HEK293 (cell line): ENCODE results near the gene CCR6.

Experiments used
- CTCF ChIA-PET: fragments of 350-600 bp; formaldehyde crosslinking; extraction: SDS; loops from one replicate; lab custom pipeline; 2021; ENCODE audit warnings: antibody characterized with exemption; lab: Yijun Ruan, JAX
- POLR2A ChIA-PET: fragments of 300-600 bp; formaldehyde crosslinking; extraction: SDS; loops from one replicate; lab custom pipeline; 2020; ENCODE audit warnings: antibody characterized with exemption, inconsistent platforms; lab: Yijun Ruan, JAX
- H3K27ac ChIP-seq: fragments of 200-500 bp; sonication (Bioruptor generic); 2 replicates; pipeline ENCODE4 v1.5.1; 2014; ENCODE audit warnings: low read depth, low read length, control low read depth, inconsistent platforms; ENCODE audit errors: extremely low read depth
- H3K36me3 ChIP-seq, 2 experiments: fragments of 200-500 bp in 1 of 2; sonication (Bioruptor generic) in 1 of 2; 1 replicate in 1 of 2; 2 replicates in 1 of 2; pipeline ENCODE4 v1.5.1; 2014 to 2017; ENCODE audit warnings: inconsistent platforms in 2 of 2, low read length in 2 of 2; ENCODE audit not compliant: control insufficient read depth in 2 of 2, insufficient read depth in 1 of 2
- H3K4me1 ChIP-seq: fragments of 200-500 bp; sonication (Bioruptor generic); 2 replicates; pipeline ENCODE4 v1.5.1; 2014; ENCODE audit warnings: mild to moderate bottlenecking, low read length, inconsistent platforms; ENCODE audit not compliant: control insufficient read depth, insufficient read depth
- H3K4me3 ChIP-seq: 2 replicates; pipeline ENCODE4 v1.5.1; 2011; ENCODE audit warnings: low read depth, mild to moderate bottlenecking, control low read depth, low read length, moderate library complexity
- H3K9me3 ChIP-seq: fragments of 200-500 bp; sonication (Bioruptor generic); 2 replicates; pipeline ENCODE4 v1.5.1; 2014; ENCODE audit warnings: low read depth, low read length, inconsistent platforms; ENCODE audit not compliant: control insufficient read depth, insufficient read depth
- AEBP2 ChIP-seq: fragments of 450-650 bp; formaldehyde crosslinking; IDR thresholded peaks from 2 replicates; pipeline ENCODE4 v1.5.1; 2016; ENCODE audit warnings: missing biosample characterization, missing genetic modification characterization, borderline replicate concordance
- HOXC10 ChIP-seq: sonication (generic); formaldehyde crosslinking; IDR thresholded peaks from 2 replicates; pipeline ENCODE4 v1.8.1; 2023; ENCODE audit warnings: mild to moderate bottlenecking, missing genetic modification reagents
- KLF16 ChIP-seq: fragments of 450-650 bp; formaldehyde crosslinking; IDR thresholded peaks from 2 replicates; pipeline ENCODE4 v1.5.1; 2017; ENCODE audit warnings: missing biosample characterization, missing genetic modification characterization
- PRDM6 ChIP-seq: fragments of 450-650 bp; formaldehyde crosslinking; IDR thresholded peaks from 2 replicates; pipeline ENCODE4 v1.5.1; 2017; ENCODE audit warnings: missing biosample characterization, missing genetic modification characterization
- RBAK ChIP-seq: fragments of 450-650 bp; formaldehyde crosslinking; IDR thresholded peaks from 2 replicates; pipeline ENCODE4 v1.5.1; 2016; ENCODE audit warnings: missing biosample characterization, missing genetic modification characterization
- SCRT2 ChIP-seq: fragments of 450-650 bp; formaldehyde crosslinking; IDR thresholded peaks from 2 replicates; pipeline ENCODE4 v1.5.1; 2016; ENCODE audit warnings: missing biosample characterization, missing genetic modification characterization
- SP2 ChIP-seq: fragments of 450-650 bp; formaldehyde crosslinking; IDR thresholded peaks from 2 replicates; pipeline ENCODE4 v1.5.1; 2016; ENCODE audit warnings: missing biosample characterization, missing genetic modification characterization
- TCF7L2 ChIP-seq: IDR thresholded peaks from 2 replicates; pipeline ENCODE4 v1.6.1; 2011; ENCODE audit warnings: low read depth, mild to moderate bottlenecking, inconsistent platforms, low read length, moderate library complexity, borderline replicate concordance
- WT1 ChIP-seq: fragments of 450-650 bp; formaldehyde crosslinking; IDR thresholded peaks from 2 replicates; pipeline ENCODE4 v1.5.1; 2016; ENCODE audit warnings: missing biosample characterization, missing genetic modification characterization
- ZFP37 ChIP-seq: fragments of 450-650 bp; formaldehyde crosslinking; IDR thresholded peaks from 2 replicates; pipeline ENCODE4 v1.5.1; 2016; ENCODE audit warnings: missing biosample characterization, missing genetic modification characterization
- ZFP69B ChIP-seq: fragments of 450-650 bp; formaldehyde crosslinking; IDR thresholded peaks from 2 replicates; pipeline ENCODE4 v1.5.1; 2016; ENCODE audit warnings: missing biosample characterization, missing genetic modification characterization
- ZNF10 ChIP-seq: fragments of 450-650 bp; formaldehyde crosslinking; IDR thresholded peaks from 2 replicates; pipeline ENCODE4 v1.5.1; 2017; ENCODE audit warnings: missing biosample characterization, missing genetic modification characterization
- ZNF302 ChIP-seq: fragments of 450-650 bp; formaldehyde crosslinking; IDR thresholded peaks from 2 replicates; pipeline ENCODE4 v1.5.1; 2016; ENCODE audit warnings: missing biosample characterization, missing genetic modification characterization, low read depth
- ZNF341 ChIP-seq: fragments of 450-650 bp; formaldehyde crosslinking; IDR thresholded peaks from 2 replicates; pipeline ENCODE4; 2016; ENCODE audit warnings: low read depth, missing biosample characterization, missing genetic modification characterization
- ZNF37A ChIP-seq: fragments of 450-650 bp; IDR thresholded peaks from 2 replicates; pipeline ENCODE4 v1.5.1; 2018; ENCODE audit warnings: missing biosample characterization, missing genetic modification characterization
- ZNF433 ChIP-seq: fragments of 450-650 bp; formaldehyde crosslinking; IDR thresholded peaks from 2 replicates; pipeline ENCODE4 v1.5.1; 2016; ENCODE audit warnings: missing biosample characterization, missing genetic modification characterization, low read depth
- ZNF510 ChIP-seq: fragments of 450-650 bp; formaldehyde crosslinking; IDR thresholded peaks from 2 replicates; pipeline ENCODE4 v1.5.1; 2018; ENCODE audit warnings: mild to moderate bottlenecking, missing genetic modification characterization, missing biosample characterization; ENCODE audit not compliant: insufficient replicate concordance
- ZNF529 ChIP-seq: fragments of 450-650 bp; formaldehyde crosslinking; IDR thresholded peaks from 2 replicates; pipeline ENCODE4 v1.5.1; 2017; ENCODE audit warnings: missing genetic modification characterization, missing biosample characterization; ENCODE audit not compliant: insufficient replicate concordance
- ZNF629 ChIP-seq: fragments of 450-650 bp; formaldehyde crosslinking; IDR thresholded peaks from 2 replicates; pipeline ENCODE4 v1.5.1; 2017; ENCODE audit warnings: missing biosample characterization, missing genetic modification characterization

The CCR6 gene

DNA sequence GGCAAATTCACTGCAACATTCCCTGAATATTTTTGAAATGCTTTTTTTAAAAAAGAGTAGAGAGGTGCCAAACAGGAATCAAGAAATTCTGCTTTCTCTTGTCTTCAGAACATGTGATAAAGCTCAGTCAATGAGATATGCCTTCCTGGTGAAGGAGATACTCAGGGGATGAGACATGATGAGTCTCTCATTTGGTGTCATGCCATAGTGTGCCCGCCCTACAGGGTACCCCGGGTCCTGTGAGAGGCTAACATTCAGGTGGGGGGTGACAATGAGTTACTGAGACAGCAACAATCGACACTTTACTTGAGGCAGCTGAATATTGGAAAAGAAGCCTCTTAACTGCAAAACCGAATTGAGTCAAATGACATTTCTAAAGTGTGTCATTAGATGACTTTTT, 6.7 kb downstream of the CCR6 start:
- no peak for TF ChIP-seq ZFP37 (tag by site-specific recombination)
- no peak for TF ChIP-seq KLF16
- no peak for TF ChIP-seq ZNF302
- no peak for TF ChIP-seq ZNF529 (tag by site-specific recombination)
- no peak for TF ChIP-seq PRDM6 (tag by site-specific recombination)
- TF ChIP-seq RBAK (tag by site-specific recombination) = no peak
- no peak for TF ChIP-seq WT1 (tag by site-specific recombination)
- no peak for TF ChIP-seq ZNF629 (tag by site-specific recombination)
- no peak for TF ChIP-seq SP2 (tag by site-specific recombination)
- TF ChIP-seq ZFP69B (tag by site-specific recombination) = no peak
- no peak for TF ChIP-seq HOXC10 (CRISPR knock-in tag)
- TF ChIP-seq ZNF10 (tag by site-specific recombination) = no peak
- TF ChIP-seq SCRT2 (tag by site-specific recombination) = no peak
- no peak for TF ChIP-seq ZNF433 (tag by site-specific recombination)
- TF ChIP-seq ZNF37A (tag by site-specific recombination) = no peak
- CTCF ChIA-PET = interaction anchor here (0.6 to 1.8 kb wide), 7 partner anchors 10 to 729 kb away, joined by 3 to 6 read pairs (median 3); no protein-coding TSS in a partner anchor
- Histone ChIP-seq H3K27ac (no peak overlapping the region), H3K4me1 (no peaks in the 10 kb centered on the region), H3K9me3 (no peaks in the 10 kb centered on the region), H3K4me3 (no peak overlapping the region), H3K36me3 (no peaks in the 10 kb centered on the region)
- POLR2A ChIA-PET = interaction anchor here (1.4 kb wide), 1 partner anchor 131 kb away, joined by 3 read pairs; the partner anchor contains the start of gene CEP43

DNA sequence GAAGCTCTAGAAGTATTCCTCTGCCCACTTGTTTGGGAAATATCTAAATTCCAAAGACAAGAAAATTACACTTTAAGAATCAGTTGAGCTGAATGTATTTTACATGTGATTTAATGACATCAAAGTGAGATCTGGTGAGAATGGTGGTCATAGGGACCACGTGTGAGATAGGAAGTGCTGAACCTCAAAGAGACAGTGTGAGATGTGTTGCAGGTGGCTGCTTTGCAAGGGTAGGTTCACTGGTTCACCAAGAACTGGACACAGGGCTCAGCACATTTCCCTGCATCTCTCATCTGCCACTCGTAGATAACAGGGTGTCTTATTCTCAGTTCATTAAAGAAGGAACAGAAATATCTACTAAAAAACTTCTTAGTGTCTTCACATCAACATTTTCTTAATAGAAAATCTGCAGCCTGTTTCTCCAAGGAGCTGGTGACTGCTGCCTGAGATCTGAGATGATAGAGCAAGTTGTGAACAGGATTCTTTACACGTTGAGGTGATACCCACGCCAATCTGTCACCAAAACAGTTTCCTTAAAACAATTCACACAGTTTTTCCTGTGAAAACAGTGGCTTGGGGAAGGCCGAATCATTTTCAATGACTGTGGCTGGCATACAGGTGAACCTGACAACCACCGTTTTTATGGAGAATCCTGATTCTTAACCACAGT, 7.2 kb downstream of the CCR6 start:
- Histone ChIP-seq H3K4me3 (no peak overlapping the region), H3K9me3 (no peaks in the 10 kb centered on the region), H3K36me3 (no peaks in the 10 kb centered on the region), H3K4me1 (no peaks in the 10 kb centered on the region), H3K27ac (no peak overlapping the region)
- no peak for TF ChIP-seq AEBP2 (tag by site-specific recombination)
- TF ChIP-seq ZNF341 (tag by site-specific recombination) = no peak
- no peak for TF ChIP-seq ZNF510 (tag by site-specific recombination)
- no peak for TF ChIP-seq TCF7L2
- ChIA-PET POLR2A (interaction anchor here (1.4 kb wide), 1 partner anchor 131 kb away, joined by 3 read pairs; the partner anchor contains the start of gene CEP43), CTCF (interaction anchor here (0.6 to 1.8 kb wide), 4 partner anchors 9 to 355 kb away, joined by 3 to 6 read pairs (median 3); no protein-coding TSS in a partner anchor)
